ENCODE data around the gene RGCC.
"Not testable (repeated sequence)": the region's sequence is repeated elsewhere in the genome, so short reads cannot be mapped to it uniquely, and the experiment has no call there.

Gene RGCC

DNA sequence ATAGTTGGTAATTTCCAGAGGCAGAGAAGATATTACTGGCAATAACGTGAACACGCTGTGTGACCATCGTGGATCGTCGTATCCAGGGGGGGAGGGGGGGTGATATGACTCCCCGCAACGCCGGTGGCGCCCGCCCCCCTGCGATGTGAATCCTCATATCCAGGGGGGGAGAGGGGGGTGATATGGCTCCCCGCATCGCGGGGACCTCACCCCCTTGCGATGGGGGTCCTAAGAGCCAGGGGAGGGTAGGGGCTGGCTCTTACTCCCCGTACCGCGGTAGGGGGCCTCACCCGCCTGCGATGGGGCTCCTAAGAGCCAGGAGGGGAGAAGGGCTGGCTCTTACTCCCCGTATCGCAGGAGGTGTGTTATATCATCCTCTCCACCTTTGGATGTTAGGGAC is 31.3 kb upstream of the RGCC start:
- no peak overlapping the region for H3K4me3 ChIP-seq (ENCODE audit: low read depth, low read length)
- TF ChIP-seq, protein P1, sequence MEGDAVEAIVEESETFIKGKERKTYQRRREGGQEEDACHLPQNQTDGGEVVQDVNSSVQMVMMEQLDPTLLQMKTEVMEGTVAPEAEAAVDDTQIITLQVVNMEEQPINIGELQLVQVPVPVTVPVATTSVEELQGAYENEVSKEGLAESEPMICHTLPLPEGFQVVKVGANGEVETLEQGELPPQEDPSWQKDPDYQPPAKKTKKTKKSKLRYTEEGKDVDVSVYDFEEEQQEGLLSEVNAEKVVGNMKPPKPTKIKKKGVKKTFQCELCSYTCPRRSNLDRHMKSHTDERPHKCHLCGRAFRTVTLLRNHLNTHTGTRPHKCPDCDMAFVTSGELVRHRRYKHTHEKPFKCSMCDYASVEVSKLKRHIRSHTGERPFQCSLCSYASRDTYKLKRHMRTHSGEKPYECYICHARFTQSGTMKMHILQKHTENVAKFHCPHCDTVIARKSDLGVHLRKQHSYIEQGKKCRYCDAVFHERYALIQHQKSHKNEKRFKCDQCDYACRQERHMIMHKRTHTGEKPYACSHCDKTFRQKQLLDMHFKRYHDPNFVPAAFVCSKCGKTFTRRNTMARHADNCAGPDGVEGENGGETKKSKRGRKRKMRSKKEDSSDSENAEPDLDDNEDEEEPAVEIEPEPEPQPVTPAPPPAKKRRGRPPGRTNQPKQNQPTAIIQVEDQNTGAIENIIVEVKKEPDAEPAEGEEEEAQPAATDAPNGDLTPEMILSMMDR (IDR thresholded peaks at IDR 0.05; ENCODE audit: low read depth, low read length), result no peak
- in situ Hi-C loops (cut with HindIII; ENCODE audit: low sequenced_read_pairs), result no loop called here
- no peak for DNase-seq (ENCODE audit: low read depth, low spot score)

DNA sequence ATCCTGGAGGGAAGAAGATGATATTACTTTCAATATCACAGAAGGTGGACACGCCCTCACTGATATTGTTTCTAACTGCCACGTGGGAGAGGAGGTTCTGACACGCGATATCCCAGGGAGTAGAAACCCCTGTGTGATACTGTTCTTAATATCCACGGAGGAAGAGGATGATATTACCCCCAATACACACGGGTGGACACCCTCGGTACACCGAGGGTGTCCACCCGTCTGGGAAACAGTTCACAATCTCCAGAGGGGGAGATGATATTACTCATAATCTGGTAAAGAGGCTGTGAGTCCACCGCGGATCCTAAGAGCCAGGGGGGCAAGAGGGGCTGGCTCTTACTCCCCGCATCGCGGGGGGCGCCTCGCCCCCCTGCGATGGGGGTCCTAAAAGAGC is 29.7 kb upstream of the RGCC start:
- H3K4me3 ChIP-seq (ENCODE audit: low read depth, low read length), result peak overlapping the region; percentile 27
- DNase-seq (ENCODE audit: low read depth, low spot score), result no peak
- in situ Hi-C loops (cut with HindIII; ENCODE audit: low sequenced_read_pairs), result no loop called here
- TF ChIP-seq, protein P1 (IDR thresholded peaks at IDR 0.05; ENCODE audit: low read depth, low read length), result no peak

GRCh38 chr13:41428155-41428554 is 29.2 kb upstream of the RGCC start:
- no peak for DNase-seq (ENCODE audit: low read depth, low spot score)
- in situ Hi-C loops (cut with HindIII; ENCODE audit: low sequenced_read_pairs), result no loop called here
- peak overlapping the region; percentile 27 for H3K4me3 ChIP-seq (ENCODE audit: low read depth, low read length)
- TF ChIP-seq, protein P1 (IDR thresholded peaks at IDR 0.05; ENCODE audit: low read depth, low read length), result peak; percentile 38

DNA sequence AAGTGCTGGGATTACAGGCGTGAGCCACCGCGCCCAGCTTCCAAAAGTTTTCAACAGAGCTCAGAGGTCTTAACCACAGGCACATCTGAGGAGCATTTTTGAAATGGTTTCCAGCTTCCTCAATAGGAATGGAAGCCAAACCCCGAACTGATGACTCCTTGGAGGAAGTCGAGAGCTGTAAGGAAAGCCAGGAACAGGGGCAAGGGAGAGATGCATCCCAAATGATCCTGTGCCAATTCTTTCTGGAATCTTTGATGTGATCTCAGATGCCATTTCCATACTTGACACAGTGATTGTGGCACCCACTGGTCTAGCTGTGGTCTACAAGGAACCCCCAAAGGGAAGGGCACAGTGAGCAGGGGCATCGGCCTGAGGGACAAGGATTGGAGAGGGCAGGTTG is 23.3 kb upstream of the RGCC start:
- H3K4me3 ChIP-seq (ENCODE audit: low read depth, low read length); in situ Hi-C loops (cut with HindIII; ENCODE audit: low sequenced_read_pairs); DNase-seq (ENCODE audit: low read depth, low spot score): not testable (repeated sequence)

DNA sequence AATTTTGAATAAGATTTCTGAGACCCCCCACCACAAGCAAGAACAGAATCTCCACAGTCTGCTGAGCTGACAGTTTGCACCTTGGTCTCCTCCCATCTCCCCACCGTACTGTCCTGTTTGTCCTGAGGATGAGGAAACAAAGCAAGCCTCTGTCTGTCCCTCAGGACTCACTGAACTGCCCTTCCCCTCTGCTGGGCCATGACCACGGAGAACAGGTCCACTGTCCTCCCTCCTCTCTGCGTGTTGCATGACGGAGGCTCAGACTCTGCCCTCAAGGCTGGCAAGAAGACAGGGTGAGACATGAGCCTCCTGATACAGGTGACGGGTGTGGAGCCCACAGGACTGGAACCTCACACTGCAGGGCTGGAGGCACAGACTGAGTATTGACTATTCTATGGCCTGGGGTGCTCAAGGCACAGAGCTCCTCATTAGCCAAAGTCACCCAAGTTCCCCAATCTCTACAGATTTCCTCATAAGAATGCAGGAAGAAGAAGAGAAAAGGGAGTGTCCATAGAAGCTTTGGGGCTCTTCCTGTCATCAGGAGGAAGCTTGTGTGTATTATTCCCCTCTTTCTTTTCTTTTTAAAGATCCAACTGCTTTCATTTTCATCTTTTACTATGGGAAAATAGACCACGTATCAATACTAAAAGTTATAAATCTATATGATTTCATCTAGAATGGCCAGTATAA is 22.4 kb upstream of the RGCC start:
- no peak overlapping the region for H3K4me3 ChIP-seq (ENCODE audit: low read depth, low read length)
- no peak for DNase-seq (ENCODE audit: low read depth, low spot score)
- TF ChIP-seq, protein P1 (IDR thresholded peaks at IDR 0.05; ENCODE audit: low read depth, low read length), result no peak
- in situ Hi-C loops (cut with HindIII; ENCODE audit: low sequenced_read_pairs), result no loop called here

GRCh38 chr13:41443969-41444368 is 13.4 kb upstream of the RGCC start:
- in situ Hi-C loops (cut with HindIII; ENCODE audit: low sequenced_read_pairs), result no loop called here

DNA sequence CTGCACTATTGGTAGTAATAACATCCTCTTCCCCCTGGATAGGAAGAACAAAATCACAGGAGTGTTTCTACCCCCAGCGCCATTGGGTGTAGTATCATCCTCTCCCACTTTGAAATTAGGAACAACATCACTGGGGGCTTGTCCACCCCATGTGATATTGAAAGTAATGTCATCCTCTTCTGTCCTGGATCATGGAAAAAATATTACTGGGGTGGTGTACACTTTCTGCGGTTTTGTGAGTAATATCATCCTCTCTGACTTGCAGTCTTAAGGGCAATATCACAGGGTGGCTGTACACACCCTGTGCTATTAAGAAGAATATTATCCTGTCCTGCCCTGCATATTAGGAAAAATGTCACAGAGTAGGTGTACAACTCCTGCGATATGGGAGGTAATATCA is 4.9 kb upstream of the RGCC start:
- no peak overlapping the region for H3K4me3 ChIP-seq (ENCODE audit: low read depth, low read length)
- in situ Hi-C loops (cut with HindIII; ENCODE audit: low sequenced_read_pairs), result no loop called here
- TF ChIP-seq, protein P1 (IDR thresholded peaks at IDR 0.05; ENCODE audit: low read depth, low read length), result no peak
- no peak for DNase-seq (ENCODE audit: low read depth, low spot score)

More at GRCh38 chr13:41443969-41444368, 13.4 kb upstream of the RGCC start:
- TF ChIP-seq, protein P1 (IDR thresholded peaks at IDR 0.05; ENCODE audit: low read depth, low read length), result no peak
- H3K4me3 ChIP-seq (ENCODE audit: low read depth, low read length), result no peak overlapping the region
- no peak for DNase-seq (ENCODE audit: low read depth, low spot score)
